ENCODE data around the gene GMEB2.

DNA sequence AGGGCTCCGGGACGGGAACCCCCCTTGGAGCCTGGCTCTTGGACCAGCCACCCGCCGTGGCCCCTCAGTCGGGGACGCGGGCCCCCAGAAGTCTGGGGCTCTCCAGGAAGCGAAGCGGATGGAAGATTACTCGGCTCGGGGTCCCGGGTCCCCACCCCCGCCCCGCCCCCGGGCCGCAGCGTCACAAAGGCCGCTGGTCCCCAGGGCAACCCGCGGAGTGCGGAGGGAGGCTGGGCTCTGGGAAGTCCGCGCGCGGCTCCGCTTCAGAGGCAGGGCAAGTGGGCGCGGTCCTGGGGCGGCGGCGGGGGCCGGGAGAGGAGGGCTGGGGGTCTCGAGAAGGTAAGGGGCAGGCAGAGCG is 73.0 kb downstream of the GMEB2 start, which contains the start of gene FNDC11:
- TF ChIP-seq, protein P1, sequence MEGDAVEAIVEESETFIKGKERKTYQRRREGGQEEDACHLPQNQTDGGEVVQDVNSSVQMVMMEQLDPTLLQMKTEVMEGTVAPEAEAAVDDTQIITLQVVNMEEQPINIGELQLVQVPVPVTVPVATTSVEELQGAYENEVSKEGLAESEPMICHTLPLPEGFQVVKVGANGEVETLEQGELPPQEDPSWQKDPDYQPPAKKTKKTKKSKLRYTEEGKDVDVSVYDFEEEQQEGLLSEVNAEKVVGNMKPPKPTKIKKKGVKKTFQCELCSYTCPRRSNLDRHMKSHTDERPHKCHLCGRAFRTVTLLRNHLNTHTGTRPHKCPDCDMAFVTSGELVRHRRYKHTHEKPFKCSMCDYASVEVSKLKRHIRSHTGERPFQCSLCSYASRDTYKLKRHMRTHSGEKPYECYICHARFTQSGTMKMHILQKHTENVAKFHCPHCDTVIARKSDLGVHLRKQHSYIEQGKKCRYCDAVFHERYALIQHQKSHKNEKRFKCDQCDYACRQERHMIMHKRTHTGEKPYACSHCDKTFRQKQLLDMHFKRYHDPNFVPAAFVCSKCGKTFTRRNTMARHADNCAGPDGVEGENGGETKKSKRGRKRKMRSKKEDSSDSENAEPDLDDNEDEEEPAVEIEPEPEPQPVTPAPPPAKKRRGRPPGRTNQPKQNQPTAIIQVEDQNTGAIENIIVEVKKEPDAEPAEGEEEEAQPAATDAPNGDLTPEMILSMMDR (IDR thresholded peaks at IDR 0.05), result no peak
- TF ChIP-seq POLR2A (IDR thresholded peaks at IDR 0.05), result no peak
